ENCODE data around the gene TNF. TPM values are rescaled to one million over a fixed set of nuclear protein-coding genes. Genes with fewer than 3 reads are reported as not detected.

Gene TNF
- total and polyA plus RNA-seq, 2 donors (not counting 1 experiment from before 2014, with no cell fraction given): not detected

DNA sequence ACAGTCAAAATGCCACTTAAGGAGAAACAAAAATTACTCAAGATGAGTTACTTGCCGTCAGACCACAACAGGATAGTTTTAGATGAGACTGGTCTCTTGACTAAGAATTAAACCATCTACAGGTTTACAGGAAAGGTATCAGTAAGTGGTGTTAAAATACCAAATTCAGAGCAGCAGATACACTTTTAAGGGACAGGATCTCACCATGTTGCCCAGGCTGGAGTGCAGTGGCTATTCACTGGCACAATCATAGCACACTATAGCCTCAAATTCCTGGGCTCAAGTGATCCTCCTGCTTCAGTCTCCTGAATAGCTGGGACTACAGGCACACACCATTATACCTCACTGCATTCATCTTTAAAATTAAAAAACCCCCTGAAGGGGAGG lies 41.9 kb upstream of the TNF start:
- no peak for TF ChIP-seq EZH2 (IDR thresholded peaks at IDR 0.05; ENCODE audit: low read length, missing control alignments)
- no peak for TF ChIP-seq CTCF (conservative IDR thresholded peaks at IDR 0.05 in 1 of 2, IDR thresholded peaks at IDR 0.05 in 1 of 2; ENCODE audit: low read depth in 1 of 2, low read length in 2 of 2)
- Histone ChIP-seq H3K79me2 (ENCODE audit: control insufficient read depth, insufficient read depth, low read length) (peaks cover 35% of the 10 kb centered on the region), H4K20me1 (ENCODE audit: control insufficient read depth, extremely low read depth, insufficient read depth, low read length) (no peaks in the 10 kb centered on the region)

DNA sequence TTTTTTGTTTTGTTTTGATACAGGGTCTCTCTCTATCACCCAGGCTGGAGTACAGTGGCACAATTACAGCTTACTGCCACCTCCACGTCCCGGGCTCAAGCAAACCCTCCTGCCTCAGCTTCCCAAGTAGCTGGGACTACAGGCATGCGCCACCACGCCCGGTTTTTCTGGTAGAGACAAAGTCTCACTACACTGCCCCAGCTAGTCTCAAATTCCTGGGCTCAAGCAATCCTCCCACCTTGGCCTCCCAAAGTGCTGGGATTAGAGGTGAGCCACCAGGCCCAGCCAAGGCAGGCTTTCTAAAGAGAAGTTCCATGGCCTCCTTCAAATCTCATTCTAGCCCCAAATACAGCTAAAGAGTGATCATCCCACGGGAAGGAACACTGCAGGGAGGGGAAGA lies 41.4 kb upstream of the TNF start:
- peaks cover under 1% of the 10 kb centered on the region for H3K4me1 ChIP-seq (ENCODE audit: control insufficient read depth, extremely low read depth, insufficient read depth, low read length)
- TF ChIP-seq CTCF (conservative IDR thresholded peaks at IDR 0.05 in 1 of 2, IDR thresholded peaks at IDR 0.05 in 1 of 2; ENCODE audit: low read depth in 1 of 2, low read length in 2 of 2) (no peak), EZH2 (IDR thresholded peaks at IDR 0.05; ENCODE audit: low read length, missing control alignments) (no peak)
- H3K4me2 ChIP-seq (ENCODE audit: extremely low read depth, insufficient read depth, low read length): no peak overlapping the region
- no peak overlapping the region for H3K9ac ChIP-seq (ENCODE audit: insufficient read depth, low read length)
- no peak overlapping the region for H2AFZ ChIP-seq (ENCODE audit: low read length)
- no peak for DNase-seq (ENCODE audit: low read depth in 2 of 2)
- H3K9me3 ChIP-seq (ENCODE audit: control insufficient read depth, insufficient read depth, low read depth, low read length): no peaks in the 10 kb centered on the region
- H3K36me3 ChIP-seq (ENCODE audit: control insufficient read depth, insufficient read depth, low read length): peaks cover 46% of the 10 kb centered on the region
- H3K4me3 ChIP-seq (replicated peaks in 1 of 4; ENCODE audit: control extremely low read depth in 1 of 4, insufficient read depth in 1 of 4, low read depth in 3 of 4, low read length in 4 of 4): no peak overlapping the region
- H3K27me3 ChIP-seq (ENCODE audit: control insufficient read depth, insufficient read depth, low read length): no peaks in the 10 kb centered on the region
- peaks cover under 1% of the 10 kb centered on the region for H4K20me1 ChIP-seq (ENCODE audit: control insufficient read depth, extremely low read depth, insufficient read depth, low read length)
- no peak overlapping the region for H3K27ac ChIP-seq (ENCODE audit: insufficient read depth, low read length)
- H3K79me2 ChIP-seq (ENCODE audit: control insufficient read depth, insufficient read depth, low read length): peaks cover 40% of the 10 kb centered on the region

More for the DNA sequence above, 41.9 kb upstream of the TNF start:
- Histone ChIP-seq H3K4me1 (ENCODE audit: control insufficient read depth, extremely low read depth, insufficient read depth, low read length) (no peaks in the 10 kb centered on the region), H2AFZ (ENCODE audit: low read length) (no peak overlapping the region), H3K27me3 (ENCODE audit: control insufficient read depth, insufficient read depth, low read length) (no peaks in the 10 kb centered on the region), H3K36me3 (ENCODE audit: control insufficient read depth, insufficient read depth, low read length) (peaks cover 43% of the 10 kb centered on the region), H3K4me2 (ENCODE audit: extremely low read depth, insufficient read depth, low read length) (no peak overlapping the region), H3K9me3 (ENCODE audit: control insufficient read depth, insufficient read depth, low read depth, low read length) (no peaks in the 10 kb centered on the region), H3K9ac (ENCODE audit: insufficient read depth, low read length) (no peak overlapping the region), H3K4me3 (replicated peaks in 1 of 4; ENCODE audit: control extremely low read depth in 1 of 4, insufficient read depth in 1 of 4, low read depth in 3 of 4, low read length in 4 of 4) (no peak overlapping the region), H3K27ac (ENCODE audit: insufficient read depth, low read length) (no peak overlapping the region)
- no peak for DNase-seq (ENCODE audit: low read depth in 2 of 2)

- Histone ChIP-seq H2AFZ (ENCODE audit: low read length) (no peak overlapping the region), H3K36me3 (ENCODE audit: control insufficient read depth, insufficient read depth, low read length) (peaks cover 48% of the 10 kb centered on the region), H3K79me2 (ENCODE audit: control insufficient read depth, insufficient read depth, low read length) (peaks cover 46% of the 10 kb centered on the region), H3K27me3 (ENCODE audit: control insufficient read depth, insufficient read depth, low read length) (no peaks in the 10 kb centered on the region), H3K27ac (ENCODE audit: insufficient read depth, low read length) (no peak overlapping the region), H3K4me2 (ENCODE audit: extremely low read depth, insufficient read depth, low read length) (no peak overlapping the region), H3K9ac (ENCODE audit: insufficient read depth, low read length) (no peak overlapping the region), H3K4me1 (ENCODE audit: control insufficient read depth, extremely low read depth, insufficient read depth, low read length) (peaks cover 6% of the 10 kb centered on the region), H4K20me1 (ENCODE audit: control insufficient read depth, extremely low read depth, insufficient read depth, low read length) (peaks cover 1% of the 10 kb centered on the region), H3K4me3 (replicated peaks in 1 of 4; ENCODE audit: control extremely low read depth in 1 of 4, insufficient read depth in 1 of 4, low read depth in 3 of 4, low read length in 4 of 4) (no peak overlapping the region), H3K9me3 (ENCODE audit: control insufficient read depth, insufficient read depth, low read depth, low read length) (no peaks in the 10 kb centered on the region)
- DNase-seq (ENCODE audit: low read depth in 2 of 2): no peak
- TF ChIP-seq EZH2 (IDR thresholded peaks at IDR 0.05; ENCODE audit: low read length, missing control alignments): no peak
- TF ChIP-seq CTCF (conservative IDR thresholded peaks at IDR 0.05 in 1 of 2, IDR thresholded peaks at IDR 0.05 in 1 of 2; ENCODE audit: low read depth in 1 of 2, low read length in 2 of 2): no peak
Observed at GRCh38 chr6:31534521-31535040, 40.8 kb upstream of the TNF start.

Data from fibroblast of lung (primary cell).